ENCODE results near the gene HNRNPU.

DNA sequence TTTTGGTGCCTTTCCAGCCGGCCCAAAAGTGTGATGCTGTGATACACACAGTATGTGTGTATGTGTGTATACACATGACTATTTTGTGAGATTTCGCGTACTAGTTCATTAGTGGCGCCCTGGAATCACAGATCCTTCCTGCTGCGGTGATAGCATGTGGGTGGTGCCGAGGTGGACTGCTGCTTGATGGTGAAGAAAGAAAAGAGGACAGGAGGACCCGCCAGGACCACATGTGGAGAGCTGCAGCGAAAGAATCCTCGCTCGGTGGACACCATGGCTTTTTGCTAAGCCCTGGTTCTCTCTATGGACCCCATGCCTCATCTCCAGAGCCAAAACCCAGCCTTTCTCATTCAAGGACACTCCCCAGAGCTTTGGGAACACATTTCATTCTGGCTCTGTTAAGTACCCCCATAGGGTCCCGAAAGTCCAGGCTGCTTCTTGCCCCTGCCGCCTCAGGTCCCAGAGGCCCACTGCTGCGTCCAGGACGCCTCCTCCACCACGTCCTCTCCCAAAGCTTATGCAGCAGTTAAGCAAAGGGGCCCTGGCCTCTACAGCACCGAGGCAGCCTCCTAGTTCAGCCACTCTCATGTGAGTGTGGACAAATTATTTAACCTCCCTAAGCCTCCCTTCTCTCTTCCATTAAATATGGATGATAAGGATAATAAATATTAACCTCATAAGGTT lies 61.6 kb downstream of the HNRNPU start:
- TF ChIP-seq, protein P1, sequence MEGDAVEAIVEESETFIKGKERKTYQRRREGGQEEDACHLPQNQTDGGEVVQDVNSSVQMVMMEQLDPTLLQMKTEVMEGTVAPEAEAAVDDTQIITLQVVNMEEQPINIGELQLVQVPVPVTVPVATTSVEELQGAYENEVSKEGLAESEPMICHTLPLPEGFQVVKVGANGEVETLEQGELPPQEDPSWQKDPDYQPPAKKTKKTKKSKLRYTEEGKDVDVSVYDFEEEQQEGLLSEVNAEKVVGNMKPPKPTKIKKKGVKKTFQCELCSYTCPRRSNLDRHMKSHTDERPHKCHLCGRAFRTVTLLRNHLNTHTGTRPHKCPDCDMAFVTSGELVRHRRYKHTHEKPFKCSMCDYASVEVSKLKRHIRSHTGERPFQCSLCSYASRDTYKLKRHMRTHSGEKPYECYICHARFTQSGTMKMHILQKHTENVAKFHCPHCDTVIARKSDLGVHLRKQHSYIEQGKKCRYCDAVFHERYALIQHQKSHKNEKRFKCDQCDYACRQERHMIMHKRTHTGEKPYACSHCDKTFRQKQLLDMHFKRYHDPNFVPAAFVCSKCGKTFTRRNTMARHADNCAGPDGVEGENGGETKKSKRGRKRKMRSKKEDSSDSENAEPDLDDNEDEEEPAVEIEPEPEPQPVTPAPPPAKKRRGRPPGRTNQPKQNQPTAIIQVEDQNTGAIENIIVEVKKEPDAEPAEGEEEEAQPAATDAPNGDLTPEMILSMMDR (IDR thresholded peaks at IDR 0.05) = no peak
- no peak for TF ChIP-seq POLR2AphosphoS5 (IDR thresholded peaks at IDR 0.05)
- TF ChIP-seq POLR2A (IDR thresholded peaks at IDR 0.05) = no peak
